K562 (cell line): Measurements from ENCODE around the gene PLCB1. TPM values are rescaled to one million over a fixed set of nuclear protein-coding genes. Genes with fewer than 3 reads are reported as not detected.

Experiments used
- ATAC-seq: fragments of 200-7000 bp; cut with Tn5 transposase; 3 replicates; pipeline ENCODE4 v1.9.1; 2020; ENCODE audit warnings: moderate library complexity
- BruUV-seq: library from RNA; stranded (reverse); fragments of 400-500 nt; replicated peaks from 2 replicates; lab custom pipeline; 2021; lab: Mats Ljungman, UMichigan
- CTCF ChIA-PET: fragments of 300-600 bp; formaldehyde crosslinking; extraction: SDS; loops from one replicate; lab custom pipeline; 2021; ENCODE audit warnings: low intra/inter-chr PET ratio; lab: Yijun Ruan, JAX
- POLR2A ChIA-PET: fragments of 300-600, 350-650 bp; sonication (Branson Sonifier 250); formaldehyde crosslinking; extraction: SDS; loops from one replicate; lab custom pipeline; 2021; ENCODE audit warnings: antibody characterized with exemption, inconsistent platforms; lab: Yijun Ruan, JAX
- DNase-seq, 4 experiments: peaks; one replicate each; pipeline versions ENCODE4 v3.0.0 to v3.0.0-alpha.2; 2011 to 2018; ENCODE audit warnings: low spot score in 3 of 4, mixed read lengths in 3 of 4; ENCODE audit errors: extremely low read depth in 1 of 4
- FAIRE-seq: peaks from 2 replicates; lab custom pipeline; 2011; peaks lifted over from hg19 to GRCh38; lab: Jason Lieb, UNC
- H2AFZ ChIP-seq: 2 replicates; pipeline ENCODE4 v1.6.0; 2011; ENCODE audit warnings: low read depth, low read length, control low read depth, inconsistent platforms
- H3K27ac ChIP-seq: fragments of 200-600 bp; 3 replicates; pipeline ENCODE4 v1.8.0; 2011; ENCODE audit warnings: low read depth, mild to moderate bottlenecking, control low read depth, inconsistent platforms, low read length, moderate library complexity, mixed read lengths; ENCODE audit errors: extremely low read depth
- H3K27me3 ChIP-seq, 2 experiments: fragments of 300-600 bp in 1 of 2; 2 replicates in 1 of 2; 3 replicates in 1 of 2; pipeline versions ENCODE4 v1.6.0 to v1.8.0; 2011; ENCODE audit warnings: inconsistent platforms in 2 of 2, low read length in 2 of 2, mild to moderate bottlenecking in 1 of 2, mixed read lengths in 1 of 2, moderate library complexity in 1 of 2; ENCODE audit not compliant: control insufficient read depth in 2 of 2, insufficient read depth in 2 of 2
- H3K36me3 ChIP-seq: fragments of 300-600 bp; 3 replicates; pipeline ENCODE4 v1.8.0; 2011; ENCODE audit warnings: mild to moderate bottlenecking, low read length, inconsistent platforms; ENCODE audit not compliant: control insufficient read depth, insufficient read depth
- H3K4me1 ChIP-seq, 2 experiments: fragments of 200-600 bp in 1 of 2; replicated peaks in 1 of 2; 2 replicates in 1 of 2; 3 replicates in 1 of 2; pipeline versions ENCODE4 v1.5.1 to v1.8.0; 2011; ENCODE audit warnings: inconsistent platforms in 2 of 2, low read length in 2 of 2, mild to moderate bottlenecking in 1 of 2, mixed read lengths in 1 of 2, moderate library complexity in 1 of 2; ENCODE audit not compliant: control insufficient read depth in 2 of 2, insufficient read depth in 2 of 2
- H3K4me2 ChIP-seq: 2 replicates; pipeline ENCODE4 v1.6.1; 2011; ENCODE audit warnings: low read length, control low read depth, inconsistent platforms, mixed read lengths; ENCODE audit not compliant: insufficient read depth
- H3K4me3 ChIP-seq: fragments of 200-600 bp; sonication (generic), shearing (Covaris generic); 2 replicates; pipeline ENCODE4 v1.5.1; 2016; ENCODE audit warnings: control low read depth, inconsistent platforms
- H3K79me2 ChIP-seq: fragments of 200-600 bp; 3 replicates; pipeline ENCODE4 v1.8.0; 2011; ENCODE audit warnings: low read length, inconsistent platforms; ENCODE audit not compliant: control insufficient read depth, insufficient read depth
- H3K9ac ChIP-seq, 2 experiments: 2 replicates each; pipeline versions ENCODE4 v1.6.0 to v1.6.1; 2011; ENCODE audit warnings: low read depth in 2 of 2, low read length in 2 of 2, control low read depth in 1 of 2, inconsistent platforms in 1 of 2, mild to moderate bottlenecking in 1 of 2, mixed read lengths in 1 of 2; ENCODE audit not compliant: insufficient read depth in 1 of 2
- H3K9me1 ChIP-seq: one replicate; pipeline ENCODE4 v1.6.0; 2011; ENCODE audit warnings: inconsistent platforms, mild to moderate bottlenecking, low read length, moderate library complexity; ENCODE audit not compliant: control insufficient read depth, insufficient read depth
- H3K9me3 ChIP-seq: replicated peaks from 2 replicates; pipeline ENCODE4 v1.5.1; 2011; ENCODE audit warnings: low read depth, low read length, inconsistent platforms; ENCODE audit not compliant: control insufficient read depth, insufficient read depth
- H4K20me1 ChIP-seq: replicated peaks from 2 replicates; pipeline ENCODE4 v1.6.1; 2011; ENCODE audit warnings: low read length, inconsistent platforms, mixed read lengths; ENCODE audit not compliant: control insufficient read depth, insufficient read depth
- BDP1 ChIP-seq: IDR thresholded peaks from 3 replicates; pipeline ENCODE4 v1.6.1; 2011; ENCODE audit not compliant: insufficient read length, insufficient read depth
- BRF1 ChIP-seq: IDR thresholded peaks from 3 replicates; pipeline ENCODE4 v1.6.1; 2011; ENCODE audit warnings: borderline replicate concordance, mild to moderate bottlenecking; ENCODE audit not compliant: insufficient read length; ENCODE audit errors: extremely low read depth
- BRF2 ChIP-seq: IDR thresholded peaks from 3 replicates; pipeline ENCODE4 v1.6.1; 2011; ENCODE audit warnings: borderline replicate concordance, mild to moderate bottlenecking; ENCODE audit not compliant: insufficient read length, insufficient read depth
- CAMTA2 ChIP-seq: fragments of 250-450 bp; sonication (Bioruptor Pico); conservative IDR thresholded peaks from 2 replicates; pipeline ENCODE4 v1.5.1; 2022
- CBX5 ChIP-seq: IDR thresholded peaks from 2 replicates; pipeline ENCODE4 v1.6.1; 2014; ENCODE audit warnings: low read depth, borderline replicate concordance
- CREB3 ChIP-seq: fragments of 450-650 bp; conservative IDR thresholded peaks from 2 replicates; pipeline ENCODE4 v1.6.1; 2016; ENCODE audit warnings: missing genetic modification characterization, low read depth, mild to moderate bottlenecking, missing compliant biosample characterization, moderate library complexity
- DMBX1 ChIP-seq: fragments of 250-450 bp; sonication (Bioruptor Pico); IDR thresholded peaks from 2 replicates; pipeline ENCODE4 v1.8.0; 2022; ENCODE audit warnings: inconsistent platforms, mild to moderate bottlenecking, moderate library complexity, borderline replicate concordance
- KDM1A ChIP-seq, 2 experiments: fragments of 450-650 bp; IDR thresholded peaks; 2 replicates each; pipeline ENCODE4 v1.6.1; 2016; ENCODE audit warnings: mild to moderate bottlenecking in 2 of 2
- KDM2B ChIP-seq: fragments of 250-450 bp; sonication (Bioruptor Pico); IDR thresholded peaks from 2 replicates; pipeline ENCODE4 v1.8.0; 2021; ENCODE audit warnings: mild to moderate bottlenecking, moderate library complexity
- NR3C1 ChIP-seq: sonication (generic); formaldehyde crosslinking; IDR thresholded peaks from 2 replicates; pipeline ENCODE4 v1.8.1; 2022; ENCODE audit warnings: missing genetic modification reagents
- POLR2B ChIP-seq: fragments of 450-650 bp; IDR thresholded peaks from 2 replicates; pipeline ENCODE4 v1.6.1; 2018; ENCODE audit warnings: low read depth; ENCODE audit not compliant: partially characterized antibody
- RCOR1 ChIP-seq, 2 experiments: IDR thresholded peaks; 2 replicates each; pipeline ENCODE4 v1.6.1; 2012; ENCODE audit warnings: low read depth in 2 of 2, low read length in 2 of 2, borderline replicate concordance in 1 of 2, improper control_type of control experiment in 1 of 2
- SNRNP70 ChIP-seq: fragments of 200-400 bp; formaldehyde crosslinking; optimal IDR thresholded peaks from 2 replicates; pipeline ENCODE3; 2017; ENCODE audit warnings: low read depth, low read length
- THAP12 ChIP-seq: fragments of 250-450 bp; sonication (Bioruptor Pico); IDR thresholded peaks from 2 replicates; pipeline ENCODE4 v1.9.0; 2021; ENCODE audit warnings: mild to moderate bottlenecking, inconsistent platforms
- WGBS: fragments of 100-300 bp; shearing (Covaris generic); methylation state at CpG from one replicate; pipeline ENCODE4 v1.1.6; 2016; ENCODE audit warnings: low coverage, mixed read lengths; ENCODE audit not compliant: insufficient coverage; ENCODE audit errors: missing lambda C conversion rate; 5-methylcytosine and 5-hydroxymethylcytosine counted together
- in situ Hi-C: fragments of 300-500 bp; cut with MboI; formaldehyde crosslinking; loops from 4 replicates; pipeline ENCODE4 v1.15.0; 2018; ENCODE audit warnings: inconsistent platforms, mixed read lengths
- intact Hi-C: fragments of 100-400 bp; cut with micrococcal nuclease; formaldehyde crosslinking; loops from 2 replicates; pipeline ENCODE4 v1.14.2; 2022
- polyA plus RNA-seq, 8 experiments: library from polyadenylated mRNA; depleted of rRNA in 4 of 8; stranded (reverse) in 5 of 8; unstranded in 3 of 8; fragments of >200 nt; fragmentation: Nextera tagmentation in 2 of 8; fragmentation: Illumina TruSeq in 1 of 8; extraction: Ambion mirVana in 2 of 8; extraction: Trizol in 1 of 8; gene quantifications; 2 replicates each; pipeline versions ENCODE4 v1.2.1 to v1.2.3, GENCODE V29; 2011 to 2014; ENCODE audit warnings: inconsistent platforms in 1 of 8, missing spikeins in 1 of 8
- total RNA-seq, 7 experiments: library from RNA; depleted of rRNA in 6 of 7; stranded (reverse); fragments of >200 nt in 6 of 7; fragmentation: Illumina TruSeq in 2 of 7; extraction: Trizol in 2 of 7; gene quantifications; 2 replicates each; pipeline versions ENCODE4 v1.2.1 to v1.2.3, GENCODE V29; 2011 to 2021; ENCODE audit warnings: low replicate concordance in 1 of 7
- TF ChIP-seq, protein P1 (sequence below): fragments of 200-800 bp; sonication (Bioruptor generic); IDR thresholded peaks from 2 replicates; pipeline ENCODE4 v1.6.1; 2017; ENCODE audit warnings: missing genetic modification characterization, missing compliant biosample characterization
- TF ChIP-seq, protein P2 (sequence below): fragments of 450-650 bp; IDR thresholded peaks from 2 replicates; pipeline ENCODE4 v1.6.1; 2017; ENCODE audit warnings: antibody characterized with exemption

The PLCB1 gene
- total and polyA plus RNA-seq, 9 of the 15 experiments (the other 6 are each of a cell fraction or from before 2014, with no cell fraction given), result 0.34 to 3.1 (median 1.3) TPM

- POLR2A ChIA-PET, result no interaction called here
- no peaks in the 10 kb centered on the region for H3K9me3 ChIP-seq
- WGBS, result 0% methylated on average over 1 of the region's 3 CpGs
- TF ChIP-seq BDP1 (no peak), BRF1 (no peak), NR3C1 (CRISPR knock-in tag) (no peak), RCOR1 (IDR thresholded peaks at IDR 0.05; ENCODE audit: borderline replicate concordance in 1 of 2, low read depth in 2 of 2, low read length in 2 of 2) (no peak), KDM2B (CRISPR knock-in tag) (no peak), DMBX1 (CRISPR knock-in tag) (no peak), POLR2B (no peak), SNRNP70 (no peak), CAMTA2 (no peak), THAP12 (no peak), KDM1A (IDR thresholded peaks at IDR 0.05) (no peak), CBX5 (no peak), BRF2 (no peak), CREB3 (tag) (no peak)
- TF ChIP-seq, protein P1, sequence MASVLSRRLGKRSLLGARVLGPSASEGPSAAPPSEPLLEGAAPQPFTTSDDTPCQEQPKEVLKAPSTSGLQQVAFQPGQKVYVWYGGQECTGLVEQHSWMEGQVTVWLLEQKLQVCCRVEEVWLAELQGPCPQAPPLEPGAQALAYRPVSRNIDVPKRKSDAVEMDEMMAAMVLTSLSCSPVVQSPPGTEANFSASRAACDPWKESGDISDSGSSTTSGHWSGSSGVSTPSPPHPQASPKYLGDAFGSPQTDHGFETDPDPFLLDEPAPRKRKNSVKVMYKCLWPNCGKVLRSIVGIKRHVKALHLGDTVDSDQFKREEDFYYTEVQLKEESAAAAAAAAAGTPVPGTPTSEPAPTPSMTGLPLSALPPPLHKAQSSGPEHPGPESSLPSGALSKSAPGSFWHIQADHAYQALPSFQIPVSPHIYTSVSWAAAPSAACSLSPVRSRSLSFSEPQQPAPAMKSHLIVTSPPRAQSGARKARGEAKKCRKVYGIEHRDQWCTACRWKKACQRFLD (CRISPR knock-in tag), result no peak
- TF ChIP-seq, protein P2, sequence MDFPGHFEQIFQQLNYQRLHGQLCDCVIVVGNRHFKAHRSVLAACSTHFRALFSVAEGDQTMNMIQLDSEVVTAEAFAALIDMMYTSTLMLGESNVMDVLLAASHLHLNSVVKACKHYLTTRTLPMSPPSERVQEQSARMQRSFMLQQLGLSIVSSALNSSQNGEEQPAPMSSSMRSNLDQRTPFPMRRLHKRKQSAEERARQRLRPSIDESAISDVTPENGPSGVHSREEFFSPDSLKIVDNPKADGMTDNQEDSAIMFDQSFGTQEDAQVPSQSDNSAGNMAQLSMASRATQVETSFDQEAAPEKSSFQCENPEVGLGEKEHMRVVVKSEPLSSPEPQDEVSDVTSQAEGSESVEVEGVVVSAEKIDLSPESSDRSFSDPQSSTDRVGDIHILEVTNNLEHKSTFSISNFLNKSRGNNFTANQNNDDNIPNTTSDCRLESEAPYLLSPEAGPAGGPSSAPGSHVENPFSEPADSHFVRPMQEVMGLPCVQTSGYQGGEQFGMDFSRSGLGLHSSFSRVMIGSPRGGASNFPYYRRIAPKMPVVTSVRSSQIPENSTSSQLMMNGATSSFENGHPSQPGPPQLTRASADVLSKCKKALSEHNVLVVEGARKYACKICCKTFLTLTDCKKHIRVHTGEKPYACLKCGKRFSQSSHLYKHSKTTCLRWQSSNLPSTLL, result no peak
Measured at GRCh38 chr20:8228315-8228714, 96.2 kb downstream of the PLCB1 start.

More at GRCh38 chr20:8228315-8228714, 96.2 kb downstream of the PLCB1 start:
- no peak for FAIRE-seq
- H4K20me1 ChIP-seq, result no peaks in the 10 kb centered on the region
- no peak for ATAC-seq
- no peak overlapping the region for H2AFZ ChIP-seq
- no peak overlapping the region for H3K4me2 ChIP-seq
- no peak overlapping the region for H3K4me3 ChIP-seq
- H3K79me2 ChIP-seq, result no peaks in the 10 kb centered on the region
- no peaks in the 10 kb centered on the region for H3K9me1 ChIP-seq
- CTCF ChIA-PET, result no interaction called here
- H3K27me3 ChIP-seq, result no peaks in the 10 kb centered on the region
- intact Hi-C loops (no loop called here), in situ Hi-C loops (no loop called here)
- no peak for DNase-seq
- no peak overlapping the region for H3K27ac ChIP-seq
- H3K9ac ChIP-seq, result no peak overlapping the region
- H3K4me1 ChIP-seq, result no peaks in the 10 kb centered on the region
- no peaks in the 10 kb centered on the region for H3K36me3 ChIP-seq
- no TSS peak for BruUV-seq
